ENCODE data around the gene C5orf46. TPM values are rescaled to one million over a fixed set of nuclear protein-coding genes. Genes with fewer than 3 reads are reported as not detected.

C5orf46 gene
- total and polyA plus RNA-seq, 2 donors (not counting 1 experiment from before 2014, with no cell fraction given), result not detected

- Histone ChIP-seq H3K36me3 (replicated peaks in 1 of 2; ENCODE audit: control extremely low read depth in 1 of 2, control insufficient read depth in 1 of 2, extremely low read depth in 1 of 2, insufficient read depth in 2 of 2, low read length in 1 of 2) (no peaks in the 10 kb centered on the region), H3K27me3 (replicated peaks in 1 of 4; ENCODE audit: control extremely low read depth in 1 of 4, control insufficient read depth in 3 of 4, insufficient read depth in 4 of 4, low read length in 3 of 4) (peaks cover 0 to 2% (median 0%) of the 10 kb centered on the region in 4 experiments), H3K27ac (ENCODE audit: low read length in 2 of 2) (no peak overlapping the region), H2AFZ (ENCODE audit: insufficient read depth, low read depth, low read length, poor library complexity, severe bottlenecking) (no peak overlapping the region), H3K9me3 (ENCODE audit: control extremely low read depth in 1 of 3, control insufficient read depth in 2 of 3, insufficient read depth in 1 of 3, low read length in 2 of 3) (no peaks in the 10 kb centered on the region), H3K4me3 (ENCODE audit: control extremely low read depth in 1 of 5, extremely low read depth in 1 of 5, insufficient read depth in 1 of 5, low read depth in 2 of 5, low read length in 4 of 5) (no peak overlapping the region), H3K9ac (ENCODE audit: low read length) (no peak overlapping the region), H4K20me1 (ENCODE audit: control insufficient read depth, insufficient read depth, low read length, poor library complexity, severe bottlenecking) (no peaks in the 10 kb centered on the region), H3K79me2 (ENCODE audit: control insufficient read depth, insufficient read depth, low read length) (no peaks in the 10 kb centered on the region), H3K4me2 (replicated peaks; ENCODE audit: low read depth, low read length, poor library complexity, severe bottlenecking) (no peak overlapping the region), H3K4me1 (ENCODE audit: control insufficient read depth in 2 of 2, insufficient read depth in 2 of 2, low read length in 2 of 2) (no peaks in the 10 kb centered on the region)
- Mint-ChIP-seq H3K27me3 (peaks cover 7% of the 10 kb centered on the region), H3K4me3 (no peak overlapping the region), H3K9me3 (ENCODE audit: insufficient read depth) (no peaks in the 10 kb centered on the region), H3K27ac (no peak overlapping the region), H3K4me1 (no peaks in the 10 kb centered on the region)
- CTCF ChIA-PET, result interaction anchor here (0.7 kb wide), 1 partner anchor 268 kb away, joined by 5 read pairs; no protein-coding TSS in a partner anchor
- ATAC-seq (ENCODE audit: low read depth), result no peak
- TF ChIP-seq CTCF (IDR thresholded peaks at IDR 0.05), result no peak
- TF ChIP-seq EZH2 (IDR thresholded peaks at IDR 0.05; ENCODE audit: borderline replicate concordance, insufficient read depth, low read depth, low read length, poor library complexity, severe bottlenecking), result no peak
- POLR2A ChIA-PET, result no interaction called here
- WGBS (ENCODE audit: insufficient coverage), result no CpG with 5 or more reads among the region's 1 CpG
- DNase-seq, result no peak
- intact Hi-C loops (cut with micrococcal nuclease), result no loop called here
Measured at GRCh38 chr5:147895864-147896263, 10.5 kb downstream of the C5orf46 start.

- Histone ChIP-seq H2AFZ (ENCODE audit: insufficient read depth, low read depth, low read length, poor library complexity, severe bottlenecking) (no peak overlapping the region), H3K4me2 (replicated peaks; ENCODE audit: low read depth, low read length, poor library complexity, severe bottlenecking) (no peak overlapping the region), H3K27me3 (replicated peaks in 1 of 4; ENCODE audit: control extremely low read depth in 1 of 4, control insufficient read depth in 3 of 4, insufficient read depth in 4 of 4, low read length in 3 of 4) (peaks cover 0 to 2% (median 0%) of the 10 kb centered on the region in 4 experiments), H3K79me2 (ENCODE audit: control insufficient read depth, insufficient read depth, low read length) (no peaks in the 10 kb centered on the region), H3K4me1 (ENCODE audit: control insufficient read depth in 2 of 2, insufficient read depth in 2 of 2, low read length in 2 of 2) (no peaks in the 10 kb centered on the region), H3K36me3 (replicated peaks in 1 of 2; ENCODE audit: control extremely low read depth in 1 of 2, control insufficient read depth in 1 of 2, extremely low read depth in 1 of 2, insufficient read depth in 2 of 2, low read length in 1 of 2) (no peaks in the 10 kb centered on the region), H4K20me1 (ENCODE audit: control insufficient read depth, insufficient read depth, low read length, poor library complexity, severe bottlenecking) (no peaks in the 10 kb centered on the region), H3K9me3 (ENCODE audit: control extremely low read depth in 1 of 3, control insufficient read depth in 2 of 3, insufficient read depth in 1 of 3, low read length in 2 of 3) (no peaks in the 10 kb centered on the region), H3K4me3 (ENCODE audit: control extremely low read depth in 1 of 5, extremely low read depth in 1 of 5, insufficient read depth in 1 of 5, low read depth in 2 of 5, low read length in 4 of 5) (no peak overlapping the region), H3K27ac (ENCODE audit: low read length in 2 of 2) (no peak overlapping the region), H3K9ac (ENCODE audit: low read length) (no peak overlapping the region)
- no peak for DNase-seq
- TF ChIP-seq EZH2 (IDR thresholded peaks at IDR 0.05; ENCODE audit: borderline replicate concordance, insufficient read depth, low read depth, low read length, poor library complexity, severe bottlenecking) (no peak), CTCF (IDR thresholded peaks at IDR 0.05) (no peak)
- Mint-ChIP-seq H3K27ac (no peak overlapping the region), H3K4me3 (no peak overlapping the region), H3K4me1 (no peaks in the 10 kb centered on the region), H3K9me3 (ENCODE audit: insufficient read depth) (no peaks in the 10 kb centered on the region), H3K27me3 (peaks cover 7% of the 10 kb centered on the region)
- no CpG with 5 or more reads among the region's 2 CpGs for WGBS (ENCODE audit: insufficient coverage)
- ChIA-PET POLR2A (no interaction called here), CTCF (no interaction called here)
- no peak for ATAC-seq (ENCODE audit: low read depth)
- intact Hi-C loops (cut with micrococcal nuclease), result no loop called here
Measured at GRCh38 chr5:147893820-147894219, 12.5 kb downstream of the C5orf46 start.

Data from B cell (primary cell).